Mesenchymal stem cell (in vitro differentiated cells and primary cell): ENCODE measurements around the gene STAM.

Experiments used
- DNase-seq: peaks from one replicate; pipeline ENCODE4 v3.0.0-alpha.2; 2013
- H2AFZ ChIP-seq: one replicate; pipeline ENCODE4 v1.6.1; 2013; ENCODE audit warnings: low read depth, mild to moderate bottlenecking, control low read depth, inconsistent platforms, low read length, moderate library complexity
- H2AK5ac ChIP-seq: 2 replicates; pipeline ENCODE4 v1.6.1; 2013; ENCODE audit warnings: low read length, moderate library complexity, mild to moderate bottlenecking, inconsistent platforms; ENCODE audit not compliant: severe bottlenecking
- H2BK120ac ChIP-seq: one replicate; pipeline ENCODE4 v1.6.1; 2013; ENCODE audit warnings: low read depth, mild to moderate bottlenecking, inconsistent platforms, low read length, moderate library complexity
- H2BK12ac ChIP-seq, 2 experiments: one replicate each; pipeline ENCODE4 v1.6.1; 2013; ENCODE audit warnings: inconsistent platforms in 2 of 2, low read length in 2 of 2, mild to moderate bottlenecking in 2 of 2, moderate library complexity in 2 of 2, control low read depth in 1 of 2
- H2BK15ac ChIP-seq: one replicate; pipeline ENCODE4 v1.6.1; 2013; ENCODE audit warnings: mild to moderate bottlenecking, low read depth, inconsistent platforms; ENCODE audit not compliant: poor library complexity, severe bottlenecking
- H2BK5ac ChIP-seq: 2 replicates; pipeline ENCODE4 v1.6.1; 2013; ENCODE audit warnings: low read depth, mild to moderate bottlenecking, low read length, control low read depth, inconsistent platforms; ENCODE audit not compliant: poor library complexity, severe bottlenecking
- H3K14ac ChIP-seq, 2 experiments: one replicate each; pipeline ENCODE4 v1.6.1; 2013; ENCODE audit warnings: inconsistent platforms in 2 of 2, low read length in 2 of 2, control low read depth in 1 of 2, mild to moderate bottlenecking in 1 of 2, moderate library complexity in 1 of 2
- H3K18ac ChIP-seq, 2 experiments: one replicate each; pipeline ENCODE4 v1.6.1; 2013; ENCODE audit warnings: inconsistent platforms in 2 of 2, low read length in 2 of 2, control low read depth in 1 of 2, low read depth in 1 of 2, mild to moderate bottlenecking in 1 of 2
- H3K23ac ChIP-seq, 2 experiments: one replicate each; pipeline ENCODE4 v1.6.1; 2013; ENCODE audit warnings: inconsistent platforms in 2 of 2, low read length in 2 of 2, mild to moderate bottlenecking in 2 of 2, moderate library complexity in 2 of 2, control low read depth in 1 of 2
- H3K27ac ChIP-seq: 2 replicates; pipeline ENCODE4 v1.5.1; 2013; ENCODE audit warnings: mild to moderate bottlenecking, moderate library complexity, low read length, control low read depth, inconsistent platforms; ENCODE audit not compliant: poor library complexity, severe bottlenecking
- H3K27me3 ChIP-seq, 2 experiments: 2 replicates each; pipeline versions ENCODE4 v1.6.1 to v1.7.0; 2013; ENCODE audit warnings: low read length in 2 of 2, mild to moderate bottlenecking in 2 of 2, moderate library complexity in 2 of 2, control low read depth in 1 of 2, inconsistent platforms in 1 of 2; ENCODE audit not compliant: control insufficient read depth in 1 of 2, insufficient read depth in 1 of 2
- H3K36me3 ChIP-seq, 2 experiments: 2 replicates each; pipeline versions ENCODE4 v1.6.1 to v1.7.0; 2013; ENCODE audit warnings: low read length in 2 of 2, control low read depth in 1 of 2, inconsistent platforms in 1 of 2, low read depth in 1 of 2, mild to moderate bottlenecking in 1 of 2; ENCODE audit not compliant: insufficient read depth in 2 of 2, control insufficient read depth in 1 of 2
- H3K4ac ChIP-seq, 2 experiments: one replicate each; pipeline ENCODE4 v1.6.1; 2013; ENCODE audit warnings: inconsistent platforms in 2 of 2, low read length in 2 of 2, mild to moderate bottlenecking in 2 of 2, moderate library complexity in 2 of 2, control low read depth in 1 of 2, low read depth in 1 of 2
- H3K4me1 ChIP-seq: 2 replicates; pipeline ENCODE4 v1.6.1; 2013; ENCODE audit warnings: low read depth, low read length, control low read depth; ENCODE audit not compliant: control insufficient read depth, insufficient read depth
- H3K4me2 ChIP-seq: 2 replicates; pipeline ENCODE4 v1.6.1; 2013; ENCODE audit warnings: low read length, mild to moderate bottlenecking, inconsistent platforms; ENCODE audit not compliant: poor library complexity, severe bottlenecking
- H3K4me3 ChIP-seq, 2 experiments: 2 replicates each; pipeline versions ENCODE4 v1.5.1 to v1.7.0; 2013; ENCODE audit warnings: low read length in 2 of 2, mild to moderate bottlenecking in 2 of 2, control low read depth in 1 of 2, low read depth in 1 of 2; ENCODE audit not compliant: insufficient read depth in 1 of 2
- H3K79me1 ChIP-seq: replicated peaks from 2 replicates; pipeline ENCODE4 v1.6.1; 2013; ENCODE audit warnings: mild to moderate bottlenecking, control low read depth, low read length, inconsistent platforms; ENCODE audit not compliant: poor library complexity, severe bottlenecking
- H3K9ac ChIP-seq: 2 replicates; pipeline ENCODE4 v1.7.0; 2013; ENCODE audit warnings: mild to moderate bottlenecking, low read length, moderate library complexity
- H3K9me3 ChIP-seq: 2 replicates; pipeline ENCODE4 v1.7.0; 2013; ENCODE audit warnings: mild to moderate bottlenecking, low read length; ENCODE audit not compliant: control insufficient read depth
- H4K8ac ChIP-seq: one replicate; pipeline ENCODE4 v1.6.1; 2013; ENCODE audit warnings: inconsistent platforms, mild to moderate bottlenecking, low read length, moderate library complexity
- H4K91ac ChIP-seq: one replicate; pipeline ENCODE4 v1.6.1; 2013; ENCODE audit warnings: mild to moderate bottlenecking, low read length, inconsistent platforms
- WGBS: methylation state at CpG from one replicate; pipeline ENCODE4 v1.1.7; 2013; ENCODE audit warnings: mixed read lengths; 5-methylcytosine and 5-hydroxymethylcytosine counted together

Gene STAM

DNA sequence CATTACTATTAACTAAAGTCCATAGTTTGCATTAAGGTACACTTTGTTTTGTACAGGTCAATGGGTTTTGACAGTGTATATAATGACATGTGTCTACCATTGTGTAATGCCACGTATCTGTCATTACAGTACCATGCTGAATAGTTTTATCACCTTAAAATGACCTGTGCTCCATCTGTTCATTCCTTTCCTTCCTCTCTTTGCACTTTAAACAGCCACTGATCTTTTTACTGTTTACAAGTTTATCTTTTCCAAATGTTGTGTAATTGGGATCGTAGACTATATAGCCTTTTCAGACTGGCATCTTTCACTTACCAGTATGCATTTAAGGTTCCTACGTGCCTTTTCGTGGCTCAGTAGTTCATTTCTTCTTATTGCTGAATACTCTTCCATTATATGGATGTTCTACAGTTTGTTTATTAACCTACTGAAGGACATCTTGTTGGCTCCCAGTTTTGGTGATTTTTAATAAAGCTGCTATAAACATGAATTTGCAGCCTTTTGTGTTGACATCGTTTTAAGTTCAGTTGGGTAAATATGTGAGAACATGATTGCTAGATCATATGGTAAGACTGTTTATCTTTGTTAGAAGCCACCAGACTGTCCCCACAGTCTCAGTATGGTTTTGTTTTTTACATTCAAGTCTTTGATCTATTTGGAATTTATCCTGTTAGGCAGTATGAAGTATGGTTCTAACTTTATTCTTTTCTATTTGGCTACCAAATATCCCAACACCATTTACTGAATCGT lies 24.7 kb downstream of the STAM start:
- Histone ChIP-seq H4K91ac (no peak overlapping the region), H3K4me2 (no peak overlapping the region), H3K9ac (no peak overlapping the region), H2BK12ac (no peak overlapping the region), H3K23ac (no peak overlapping the region), H3K4me1 (peaks cover 5% of the 10 kb centered on the region), H2BK120ac (no peak overlapping the region), H2AFZ (no peak overlapping the region), H3K4ac (no peak overlapping the region), H4K8ac (no peak overlapping the region), H3K9me3 (no peaks in the 10 kb centered on the region), H3K4me3 (no peak overlapping the region), H2AK5ac (no peak overlapping the region), H3K79me1 (peaks cover 8% of the 10 kb centered on the region), H2BK15ac (no peak overlapping the region), H3K27me3 (no peaks in the 10 kb centered on the region), H2BK5ac (no peak overlapping the region), H3K14ac (no peak overlapping the region), H3K18ac (no peak overlapping the region), H3K36me3 (no peaks in the 10 kb centered on the region), H3K27ac (no peak overlapping the region)
- DNase-seq, result no peak
- WGBS, result 71% methylated on average over 2 of the region's 6 CpGs

DNA sequence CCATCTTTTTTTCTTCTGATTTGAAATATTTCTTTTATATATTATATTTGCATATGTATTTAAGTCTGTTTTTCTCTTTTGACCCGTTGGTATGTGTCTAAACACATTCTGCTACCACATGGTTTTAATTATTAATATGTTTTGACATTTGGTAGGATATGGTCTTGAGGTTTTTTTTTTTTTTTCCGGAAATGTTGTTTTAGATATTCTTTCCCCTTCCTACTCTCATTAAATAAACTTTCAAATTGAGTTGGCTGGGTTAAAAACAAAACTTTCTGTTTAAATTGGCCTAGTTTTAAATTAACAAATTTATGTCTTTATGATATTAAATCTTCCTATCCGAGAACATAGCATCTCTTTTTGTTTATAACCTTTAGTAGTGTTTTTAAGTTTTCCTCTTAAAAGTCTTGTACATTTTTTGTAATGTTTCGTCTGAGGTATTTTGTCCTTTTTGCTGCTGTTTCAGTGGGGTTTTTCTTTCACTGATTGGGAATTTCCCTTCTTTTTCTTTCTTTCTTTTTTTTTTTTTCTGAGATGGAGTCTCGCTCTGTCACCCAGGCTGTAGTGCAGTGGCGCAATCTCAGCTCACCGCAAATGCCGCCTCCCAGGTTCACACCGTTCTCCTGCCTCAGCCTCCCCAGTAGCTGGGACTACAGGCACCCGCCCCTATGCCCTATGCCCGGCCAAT lies 25.4 kb downstream of the STAM start:
- Histone ChIP-seq H2AK5ac (no peak overlapping the region), H4K91ac (no peak overlapping the region), H3K9ac (no peak overlapping the region), H2BK15ac (no peak overlapping the region), H2BK12ac (no peak overlapping the region), H3K27me3 (no peaks in the 10 kb centered on the region), H3K18ac (no peak overlapping the region), H4K8ac (no peak overlapping the region), H2BK120ac (no peak overlapping the region), H3K4ac (no peak overlapping the region), H3K4me3 (no peak overlapping the region), H2AFZ (no peak overlapping the region), H3K23ac (no peak overlapping the region), H3K79me1 (peaks cover 8% of the 10 kb centered on the region), H3K4me2 (no peak overlapping the region), H3K27ac (no peak overlapping the region), H3K36me3 (no peaks in the 10 kb centered on the region), H3K9me3 (no peaks in the 10 kb centered on the region), H3K4me1 (peaks cover 7% of the 10 kb centered on the region), H2BK5ac (no peak overlapping the region), H3K14ac (no peak overlapping the region)
- no peak for DNase-seq
- 93% methylated on average over 6 of the region's 11 CpGs for WGBS

DNA sequence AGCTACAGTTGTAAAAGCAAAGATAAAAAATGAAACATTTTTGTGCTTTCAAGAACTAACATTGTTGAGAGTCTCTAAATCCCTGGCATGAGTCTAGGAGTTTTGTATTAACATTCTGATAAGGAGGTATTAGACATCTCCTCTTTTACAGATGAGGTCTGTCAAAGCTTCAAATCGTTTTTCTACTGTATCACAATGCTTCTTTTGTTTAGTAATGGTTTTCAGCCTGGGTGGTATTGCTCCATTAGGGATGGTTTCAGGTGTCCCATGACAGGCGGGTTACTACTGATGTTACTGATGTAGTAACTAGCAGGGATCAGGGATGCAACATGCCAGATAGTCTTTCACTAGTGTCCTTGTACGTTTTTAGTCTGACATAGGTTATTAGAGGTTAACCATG lies 27.4 kb downstream of the STAM start:
- no peak overlapping the region for H2BK5ac ChIP-seq
- H3K4me1 ChIP-seq, result peaks cover 8% of the 10 kb centered on the region
- H2AK5ac ChIP-seq, result no peak overlapping the region
- H3K9ac ChIP-seq, result no peak overlapping the region
- H3K9me3 ChIP-seq, result no peaks in the 10 kb centered on the region
- no peaks in the 10 kb centered on the region for H3K36me3 ChIP-seq
- H3K79me1 ChIP-seq, result peaks cover 11% of the 10 kb centered on the region
- peak overlapping the region in 1 of 2 experiments; percentile 70 for H3K18ac ChIP-seq
- H3K27me3 ChIP-seq, result no peaks in the 10 kb centered on the region
- H3K27ac ChIP-seq, result no peak overlapping the region
- no peak overlapping the region for H3K23ac ChIP-seq
- no peak overlapping the region for H2BK120ac ChIP-seq
- H3K4ac ChIP-seq, result no peak overlapping the region
- H3K4me3 ChIP-seq, result no peak overlapping the region
- DNase-seq, result no peak
- H4K8ac ChIP-seq, result no peak overlapping the region
- H2BK15ac ChIP-seq, result no peak overlapping the region
- no peak overlapping the region for H3K4me2 ChIP-seq
- 83% methylated on average over 1 of the region's 3 CpGs for WGBS
- no peak overlapping the region for H2BK12ac ChIP-seq
- no peak overlapping the region for H2AFZ ChIP-seq
- no peak overlapping the region for H4K91ac ChIP-seq
- no peak overlapping the region for H3K14ac ChIP-seq

DNA sequence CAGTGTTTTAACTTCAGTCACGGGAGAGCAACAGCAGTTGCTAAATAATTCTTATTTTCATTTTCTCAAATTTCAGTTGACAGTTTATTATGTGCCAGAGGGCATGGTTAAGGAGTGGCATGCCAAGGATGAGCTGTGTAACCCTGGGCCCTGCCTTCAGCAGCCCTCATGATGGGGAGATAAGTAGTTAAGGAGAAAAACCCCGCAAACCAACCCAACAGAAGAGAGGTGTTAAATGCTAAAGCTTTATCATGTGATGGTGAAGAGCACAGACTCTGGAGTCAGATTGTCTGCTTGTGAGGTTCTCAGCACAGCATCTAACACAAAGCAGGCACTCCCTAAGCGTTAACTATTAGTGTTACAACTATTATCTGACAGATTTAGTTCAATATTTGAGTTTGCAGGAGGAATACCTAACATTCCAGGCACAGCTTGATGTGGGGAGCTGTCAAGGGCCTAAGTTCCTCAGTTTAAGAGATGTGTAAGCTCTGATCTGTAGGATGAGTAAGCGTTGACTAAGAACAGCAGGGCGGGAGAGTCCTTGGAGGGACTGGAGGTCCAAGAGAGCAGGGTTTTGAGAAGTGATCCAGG lies 29.6 kb downstream of the STAM start:
- Histone ChIP-seq H4K8ac (no peak overlapping the region), H4K91ac (peak overlapping the region; percentile 39), H2BK12ac (no peak overlapping the region), H2AK5ac (peak overlapping the region; percentile 73), H2BK120ac (no peak overlapping the region), H3K9me3 (no peaks in the 10 kb centered on the region), H3K23ac (peak overlapping the region in 1 of 2 experiments; percentile 60), H3K36me3 (no peaks in the 10 kb centered on the region), H3K18ac (peak overlapping the region; percentile 62 to 75), H3K4me3 (no peak overlapping the region), H2BK15ac (no peak overlapping the region), H3K27ac (peak overlapping the region; percentile 98), H3K79me1 (peaks cover 10% of the 10 kb centered on the region), H3K4ac (peak overlapping the region in 1 of 2 experiments; percentile 79), H2AFZ (no peak overlapping the region), H3K4me1 (peaks cover 6% of the 10 kb centered on the region), H3K9ac (peak overlapping the region; percentile 57), H2BK5ac (peak overlapping the region; percentile 12), H3K14ac (no peak overlapping the region), H3K4me2 (peak overlapping the region; percentile 50), H3K27me3 (no peaks in the 10 kb centered on the region)
- WGBS, result 0% methylated on average over 3 of the region's 5 CpGs
- peak; percentile 89 for DNase-seq
